Hepatocyte (in vitro differentiated cells): ENCODE results near the gene LYSMD2. TPM values are rescaled to one million over a fixed set of nuclear protein-coding genes. Genes with fewer than 3 reads are reported as not detected.

ENCODE experiments used
- DNase-seq: peaks from one replicate; pipeline ENCODE4 v3.0.0-alpha.2; 2016; ENCODE audit warnings: low spot score
- H2AFZ ChIP-seq: fragments of 200-600 bp; sonication (generic); 2 replicates; pipeline ENCODE4 v1.6.0; 2016; ENCODE audit warnings: antibody characterized with exemption, mild to moderate bottlenecking
- H3K27ac ChIP-seq: fragments of 200-600 bp; sonication (generic); 2 replicates; pipeline ENCODE4 v1.5.1; 2016; ENCODE audit warnings: mild to moderate bottlenecking
- H3K27me3 ChIP-seq: fragments of 200-600 bp; sonication (generic); 2 replicates; pipeline ENCODE4 v1.6.1; 2016
- H3K36me3 ChIP-seq: fragments of 200-600 bp; sonication (generic); replicated peaks from 2 replicates; pipeline ENCODE4 v1.5.1; 2016; ENCODE audit warnings: low read depth; ENCODE audit not compliant: insufficient read depth
- H3K4me1 ChIP-seq: fragments of 200-600 bp; sonication (generic); 2 replicates; pipeline ENCODE4 v1.5.1; 2016; ENCODE audit warnings: mild to moderate bottlenecking, moderate library complexity; ENCODE audit not compliant: insufficient read depth
- H3K4me2 ChIP-seq: fragments of 200-600 bp; sonication (generic); 2 replicates; pipeline ENCODE4 v1.6.0; 2016
- H3K4me3 ChIP-seq: fragments of 200-600 bp; sonication (generic); 2 replicates; pipeline ENCODE4 v1.5.1; 2016; ENCODE audit warnings: mild to moderate bottlenecking
- H3K79me2 ChIP-seq: fragments of 200-600 bp; sonication (generic); 2 replicates; pipeline ENCODE4 v1.6.0; 2017; ENCODE audit warnings: mild to moderate bottlenecking
- H3K9me2 ChIP-seq: fragments of 200-600 bp; sonication (generic); replicated peaks from 2 replicates; pipeline ENCODE4 v1.6.0; 2017; ENCODE audit warnings: mild to moderate bottlenecking; ENCODE audit not compliant: insufficient read depth
- H3K9me3 ChIP-seq: fragments of 200-600 bp; sonication (generic); 2 replicates; pipeline ENCODE4 v1.5.1; 2016; ENCODE audit warnings: low read depth, mild to moderate bottlenecking
- H4K20me1 ChIP-seq: fragments of 200-600 bp; sonication (generic); 2 replicates; pipeline ENCODE4 v1.6.0; 2016; ENCODE audit warnings: mild to moderate bottlenecking; ENCODE audit not compliant: insufficient read depth, poor library complexity, severe bottlenecking
- EZH2 ChIP-seq: fragments of 200-600 bp; sonication (generic); IDR thresholded peaks from 2 replicates; pipeline ENCODE4 v1.6.1; 2016; ENCODE audit warnings: antibody characterized with exemption, mild to moderate bottlenecking, borderline replicate concordance
- EZH2phosphoT487 ChIP-seq: fragments of 200-600 bp; sonication (generic); IDR thresholded peaks from one replicate; pipeline ENCODE4 v1.6.1; 2018; ENCODE audit warnings: antibody characterized with exemption, mild to moderate bottlenecking, low read depth, moderate library complexity; ENCODE audit not compliant: unreplicated experiment, severe bottlenecking
- WGBS: methylation state at CpG from one replicate; pipeline ENCODE4 v1.1.6; 2016; ENCODE audit warnings: low lambda C conversion rate; ENCODE audit errors: missing lambda C conversion rate; 5-methylcytosine and 5-hydroxymethylcytosine counted together
- polyA plus RNA-seq: library from polyadenylated mRNA; unstranded; fragments of >200 nt; fragmentation: Nextera tagmentation; extraction: Ambion mirVana; gene quantifications from 2 replicates; pipeline ENCODE4 v1.2.1, GENCODE V29; 2016
- total RNA-seq: library from RNA; depleted of rRNA; stranded (reverse); fragments of >200 nt; gene quantifications from 2 replicates; pipeline ENCODE4 v1.2.3, GENCODE V29; 2014
- TF ChIP-seq, protein P1 (sequence below): fragments of 200-600 bp; sonication (generic); IDR thresholded peaks from 2 replicates; pipeline ENCODE4 v1.5.1; 2016; ENCODE audit warnings: antibody characterized with exemption, mild to moderate bottlenecking; ENCODE audit not compliant: poor library complexity

The LYSMD2 gene
- total and polyA plus RNA-seq, 2 experiments from 2014 or later, result 5.1 to 7.6 TPM

DNA sequence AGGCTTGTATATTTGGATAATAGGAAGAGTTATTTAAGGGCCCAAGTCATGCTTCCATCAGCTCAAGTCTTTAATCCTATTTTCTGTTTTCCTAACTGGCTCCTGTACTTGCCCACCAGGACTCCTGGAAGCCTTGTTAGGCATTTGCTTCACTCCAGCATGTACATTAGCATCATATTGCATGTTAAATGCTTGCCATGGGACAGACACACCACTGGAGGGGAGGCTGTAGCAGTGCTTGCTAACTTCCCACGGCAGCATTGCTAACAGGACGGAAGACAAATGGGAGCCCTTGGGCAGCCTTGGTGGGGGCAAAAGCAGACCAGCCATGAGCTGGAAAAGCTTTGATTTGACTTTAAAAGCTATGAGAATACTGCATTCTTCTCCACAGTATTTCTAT is 20.0 kb upstream of the LYSMD2 start:
- H3K4me3 ChIP-seq, result no peak overlapping the region
- TF ChIP-seq, protein P1, sequence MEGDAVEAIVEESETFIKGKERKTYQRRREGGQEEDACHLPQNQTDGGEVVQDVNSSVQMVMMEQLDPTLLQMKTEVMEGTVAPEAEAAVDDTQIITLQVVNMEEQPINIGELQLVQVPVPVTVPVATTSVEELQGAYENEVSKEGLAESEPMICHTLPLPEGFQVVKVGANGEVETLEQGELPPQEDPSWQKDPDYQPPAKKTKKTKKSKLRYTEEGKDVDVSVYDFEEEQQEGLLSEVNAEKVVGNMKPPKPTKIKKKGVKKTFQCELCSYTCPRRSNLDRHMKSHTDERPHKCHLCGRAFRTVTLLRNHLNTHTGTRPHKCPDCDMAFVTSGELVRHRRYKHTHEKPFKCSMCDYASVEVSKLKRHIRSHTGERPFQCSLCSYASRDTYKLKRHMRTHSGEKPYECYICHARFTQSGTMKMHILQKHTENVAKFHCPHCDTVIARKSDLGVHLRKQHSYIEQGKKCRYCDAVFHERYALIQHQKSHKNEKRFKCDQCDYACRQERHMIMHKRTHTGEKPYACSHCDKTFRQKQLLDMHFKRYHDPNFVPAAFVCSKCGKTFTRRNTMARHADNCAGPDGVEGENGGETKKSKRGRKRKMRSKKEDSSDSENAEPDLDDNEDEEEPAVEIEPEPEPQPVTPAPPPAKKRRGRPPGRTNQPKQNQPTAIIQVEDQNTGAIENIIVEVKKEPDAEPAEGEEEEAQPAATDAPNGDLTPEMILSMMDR, result no peak
- TF ChIP-seq EZH2phosphoT487 (no peak), EZH2 (no peak)
- no peaks in the 10 kb centered on the region for H3K9me3 ChIP-seq
- no peak overlapping the region for H3K4me2 ChIP-seq
- H3K9me2 ChIP-seq, result no peaks in the 10 kb centered on the region
- no peak overlapping the region for H2AFZ ChIP-seq
- peaks cover 23% of the 10 kb centered on the region for H3K27me3 ChIP-seq
- H3K27ac ChIP-seq, result no peak overlapping the region
- no peaks in the 10 kb centered on the region for H4K20me1 ChIP-seq
- no peaks in the 10 kb centered on the region for H3K36me3 ChIP-seq
- DNase-seq, result no peak
- H3K4me1 ChIP-seq, result peaks cover 4% of the 10 kb centered on the region
- WGBS, result 81% methylated on average over 2 of the region's 2 CpGs
- H3K79me2 ChIP-seq, result peaks cover 6% of the 10 kb centered on the region

DNA sequence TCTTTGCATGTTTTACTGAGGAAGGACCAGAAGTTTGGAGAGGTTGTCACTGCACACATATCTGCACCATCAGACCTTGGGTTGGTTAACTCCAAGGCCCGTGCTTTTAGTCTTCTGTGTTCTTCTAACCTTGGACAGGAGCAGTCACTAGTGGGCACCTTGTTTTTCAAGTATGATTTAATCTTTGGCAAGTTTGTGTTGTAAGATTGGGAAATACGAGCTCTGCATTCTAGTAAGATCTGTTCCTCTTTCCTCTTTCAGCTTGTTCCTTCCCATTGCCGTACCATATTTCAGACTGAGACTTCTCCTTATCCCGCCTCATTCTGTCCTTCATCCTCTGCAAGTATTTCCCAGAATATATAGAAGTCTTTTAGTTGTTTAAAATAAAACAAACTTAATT is 19.0 kb upstream of the LYSMD2 start:
- 97% methylated on average over 4 of the region's 4 CpGs for WGBS

DNA sequence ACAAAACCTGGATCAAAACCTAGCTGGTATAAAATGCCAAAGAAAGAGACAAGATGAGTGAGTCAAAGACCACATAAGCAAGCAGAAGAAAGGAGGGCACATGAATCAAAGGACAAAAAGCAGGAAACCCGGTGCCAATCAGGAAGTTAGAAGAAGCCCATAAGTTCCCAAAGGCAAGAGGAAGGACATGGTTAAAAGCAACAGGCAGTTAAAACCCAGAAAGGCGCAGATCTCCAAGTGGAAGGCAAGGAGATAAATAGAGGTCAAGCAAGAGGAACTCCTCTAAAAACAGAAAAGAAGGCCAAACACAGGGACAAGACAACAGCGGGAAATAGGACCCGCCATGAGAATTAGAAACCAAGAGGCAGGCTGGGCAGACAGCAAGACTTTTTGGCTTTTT is 18.3 kb upstream of the LYSMD2 start:
- TF ChIP-seq EZH2phosphoT487 (no peak), EZH2 (no peak)
- TF ChIP-seq, protein P1, result no peak
- 94% methylated on average over 4 of the region's 4 CpGs for WGBS

More for the DNA sequence above, 19.0 kb upstream of the LYSMD2 start:
- TF ChIP-seq EZH2 (no peak), EZH2phosphoT487 (no peak)
- TF ChIP-seq, protein P1, result no peak
- Histone ChIP-seq H3K4me2 (no peak overlapping the region), H3K4me3 (no peak overlapping the region), H3K27ac (no peak overlapping the region), H3K79me2 (peaks cover 6% of the 10 kb centered on the region), H3K36me3 (no peaks in the 10 kb centered on the region), H3K4me1 (peaks cover 8% of the 10 kb centered on the region), H3K27me3 (peaks cover 24% of the 10 kb centered on the region), H2AFZ (no peak overlapping the region), H4K20me1 (no peaks in the 10 kb centered on the region), H3K9me3 (no peaks in the 10 kb centered on the region), H3K9me2 (no peaks in the 10 kb centered on the region)
- no peak for DNase-seq

DNA sequence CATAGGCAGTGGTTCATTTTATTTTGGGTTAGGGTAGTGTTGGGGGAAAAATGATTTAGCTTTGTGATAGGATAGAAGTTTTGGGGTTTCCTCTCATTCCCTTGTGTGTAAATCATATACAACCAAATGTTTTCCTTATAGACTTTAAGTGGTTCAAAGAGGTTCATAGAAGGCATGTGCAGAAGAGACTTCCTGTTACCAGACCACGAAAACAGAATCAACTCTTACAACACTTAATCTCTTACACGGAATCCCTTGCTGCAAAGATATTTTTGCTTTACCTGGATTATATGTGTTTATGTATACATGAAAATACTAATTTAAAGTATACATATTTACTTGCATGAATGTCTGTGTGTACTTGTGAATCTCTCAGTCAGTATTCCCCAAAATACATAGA is 16.8 kb upstream of the LYSMD2 start:
- Histone ChIP-seq H3K27me3 (peaks cover 43% of the 10 kb centered on the region), H3K9me3 (no peaks in the 10 kb centered on the region), H3K4me3 (no peak overlapping the region), H4K20me1 (no peaks in the 10 kb centered on the region), H3K4me1 (peaks cover 8% of the 10 kb centered on the region), H3K27ac (no peak overlapping the region), H3K4me2 (no peak overlapping the region), H3K79me2 (peaks cover 6% of the 10 kb centered on the region), H3K9me2 (no peaks in the 10 kb centered on the region), H2AFZ (no peak overlapping the region), H3K36me3 (no peaks in the 10 kb centered on the region)
- 79% methylated on average over 2 of the region's 2 CpGs for WGBS
- DNase-seq, result no peak
- TF ChIP-seq, protein P1, result no peak
- TF ChIP-seq EZH2 (no peak), EZH2phosphoT487 (no peak)

More for the DNA sequence above, 18.3 kb upstream of the LYSMD2 start:
- peaks cover 27% of the 10 kb centered on the region for H3K27me3 ChIP-seq
- H3K79me2 ChIP-seq, result peaks cover 6% of the 10 kb centered on the region
- peaks cover 8% of the 10 kb centered on the region for H3K4me1 ChIP-seq
- no peaks in the 10 kb centered on the region for H4K20me1 ChIP-seq
- H3K27ac ChIP-seq, result no peak overlapping the region
- H3K36me3 ChIP-seq, result no peaks in the 10 kb centered on the region
- no peaks in the 10 kb centered on the region for H3K9me3 ChIP-seq
- no peaks in the 10 kb centered on the region for H3K9me2 ChIP-seq
- H2AFZ ChIP-seq, result no peak overlapping the region
- no peak for DNase-seq
- H3K4me3 ChIP-seq, result no peak overlapping the region
- H3K4me2 ChIP-seq, result no peak overlapping the region
